GM10248 (cell line): ENCODE data around the gene HIBCH.

Experiments
- CTCF ChIA-PET: fragments of 300-600 bp; sonication (Branson Sonifier 250); formaldehyde crosslinking; extraction: SDS; loops from one replicate; lab custom pipeline; 2021; ENCODE audit warnings: antibody characterized with exemption; lab: Yijun Ruan, JAX
- POLR2A ChIA-PET: fragments of 350-650 bp; sonication (Branson Sonifier 250); formaldehyde crosslinking; extraction: SDS; loops from one replicate; lab custom pipeline; 2020; ENCODE audit warnings: antibody characterized with exemption; lab: Yijun Ruan, JAX
- DNase-seq: peaks from one replicate; pipeline ENCODE4 v3.0.0; 2012; ENCODE audit errors: extremely low spot score
- TF ChIP-seq, protein P1 (sequence below): IDR thresholded peaks from 2 replicates; pipeline ENCODE4 v1.5.1; 2012; ENCODE audit warnings: mild to moderate bottlenecking, low read depth; ENCODE audit errors: extremely low read depth, missing control alignments, control extremely low read depth

The HIBCH gene

DNA sequence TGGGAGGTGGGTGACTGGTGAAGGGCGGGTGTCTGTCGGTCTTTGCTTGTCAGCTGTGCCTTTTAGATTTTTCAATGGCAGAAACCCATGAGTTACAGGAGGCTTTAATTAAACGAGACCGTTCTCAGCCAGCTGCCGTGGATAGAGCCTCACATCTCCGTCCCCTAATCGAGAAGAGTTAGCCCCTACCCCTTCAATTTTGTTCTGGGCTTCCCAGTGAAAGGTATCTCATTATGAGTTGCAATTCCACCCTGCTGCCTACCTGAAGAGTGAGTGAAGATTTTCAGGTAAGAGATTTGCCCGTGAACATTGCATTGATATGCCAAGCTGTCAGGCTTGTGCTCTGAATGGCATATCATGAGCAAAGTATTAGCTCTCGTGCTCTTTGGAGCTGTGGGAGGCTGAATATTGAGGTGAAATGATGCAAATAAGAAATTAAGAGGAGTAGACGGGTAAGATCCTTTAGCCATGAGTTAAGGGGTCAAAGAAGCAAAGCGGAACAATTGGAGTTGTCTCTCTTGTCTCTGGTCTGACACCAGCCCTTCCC lies 138.4 kb downstream of the HIBCH start:
- TF ChIP-seq, protein P1, sequence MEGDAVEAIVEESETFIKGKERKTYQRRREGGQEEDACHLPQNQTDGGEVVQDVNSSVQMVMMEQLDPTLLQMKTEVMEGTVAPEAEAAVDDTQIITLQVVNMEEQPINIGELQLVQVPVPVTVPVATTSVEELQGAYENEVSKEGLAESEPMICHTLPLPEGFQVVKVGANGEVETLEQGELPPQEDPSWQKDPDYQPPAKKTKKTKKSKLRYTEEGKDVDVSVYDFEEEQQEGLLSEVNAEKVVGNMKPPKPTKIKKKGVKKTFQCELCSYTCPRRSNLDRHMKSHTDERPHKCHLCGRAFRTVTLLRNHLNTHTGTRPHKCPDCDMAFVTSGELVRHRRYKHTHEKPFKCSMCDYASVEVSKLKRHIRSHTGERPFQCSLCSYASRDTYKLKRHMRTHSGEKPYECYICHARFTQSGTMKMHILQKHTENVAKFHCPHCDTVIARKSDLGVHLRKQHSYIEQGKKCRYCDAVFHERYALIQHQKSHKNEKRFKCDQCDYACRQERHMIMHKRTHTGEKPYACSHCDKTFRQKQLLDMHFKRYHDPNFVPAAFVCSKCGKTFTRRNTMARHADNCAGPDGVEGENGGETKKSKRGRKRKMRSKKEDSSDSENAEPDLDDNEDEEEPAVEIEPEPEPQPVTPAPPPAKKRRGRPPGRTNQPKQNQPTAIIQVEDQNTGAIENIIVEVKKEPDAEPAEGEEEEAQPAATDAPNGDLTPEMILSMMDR: no peak
- CTCF ChIA-PET: interaction anchor here (1.1 to 5.6 kb wide), 16 partner anchors 8 to 383 kb away, joined by 3 to 49 read pairs (median 7); no protein-coding TSS in a partner anchor
- POLR2A ChIA-PET: no interaction called here
- no peak for DNase-seq

DNA sequence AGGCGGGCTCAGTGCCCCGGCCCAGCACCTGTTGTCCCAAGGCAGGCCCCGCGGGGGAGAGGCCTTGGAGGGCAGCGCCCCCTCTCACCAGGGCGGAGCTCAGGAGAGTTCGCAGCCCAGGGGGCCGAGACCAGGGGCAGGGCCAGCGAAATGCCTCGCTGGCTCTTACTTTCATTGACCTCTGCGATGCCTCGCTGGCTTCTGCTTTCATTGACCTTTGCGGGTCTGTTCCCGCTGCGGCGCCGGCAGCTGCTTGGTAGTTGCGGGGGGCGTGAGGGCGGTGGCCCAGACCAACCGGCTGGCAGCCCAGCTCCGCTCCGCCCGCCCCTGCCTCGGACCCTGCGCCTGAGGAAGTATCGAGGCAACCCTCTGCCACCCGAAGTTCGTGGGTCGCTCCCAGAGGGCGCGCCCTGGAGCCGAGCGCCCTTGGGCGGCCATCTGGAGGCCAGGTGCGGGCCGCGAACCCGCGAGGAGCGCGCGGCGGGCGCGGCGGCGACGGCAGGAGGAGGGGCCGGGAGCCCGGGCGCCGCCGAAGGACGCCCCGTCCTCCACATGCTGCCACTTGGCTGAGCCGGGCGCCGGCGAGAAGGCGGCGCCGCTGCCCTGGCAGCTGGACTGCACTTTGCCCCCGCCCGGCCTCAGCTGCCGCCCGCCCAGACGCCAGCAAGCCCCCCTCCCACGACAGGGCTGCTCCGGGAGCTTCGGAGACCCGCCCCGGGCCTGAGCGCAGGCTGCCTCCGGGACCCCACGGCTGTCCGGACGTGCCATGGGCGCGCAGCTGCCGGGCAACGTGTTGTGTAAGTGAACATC lies 139.1 kb downstream of the HIBCH start:
- ChIA-PET POLR2A (interaction anchor here (1.0 kb wide), 1 partner anchor 9 kb away, joined by 4 read pairs; no protein-coding TSS in a partner anchor), CTCF (interaction anchor here (0.6 to 5.6 kb wide), 39 partner anchors 8 to 625 kb away, joined by 3 to 49 read pairs (median 5); no protein-coding TSS in a partner anchor)
- TF ChIP-seq, protein P1: peak; percentile 71
- peak; percentile 83 for DNase-seq

GRCh38 chr2:190179754-190180312 lies 139.8 kb downstream of the HIBCH start:
- ChIA-PET CTCF (interaction anchor here (0.7 to 5.6 kb wide), 34 partner anchors 9 to 626 kb away, joined by 3 to 49 read pairs (median 5); no protein-coding TSS in a partner anchor), POLR2A (interaction anchor here (1.0 kb wide), 1 partner anchor 9 kb away, joined by 4 read pairs; no protein-coding TSS in a partner anchor)
- TF ChIP-seq, protein P1: no peak

DNA sequence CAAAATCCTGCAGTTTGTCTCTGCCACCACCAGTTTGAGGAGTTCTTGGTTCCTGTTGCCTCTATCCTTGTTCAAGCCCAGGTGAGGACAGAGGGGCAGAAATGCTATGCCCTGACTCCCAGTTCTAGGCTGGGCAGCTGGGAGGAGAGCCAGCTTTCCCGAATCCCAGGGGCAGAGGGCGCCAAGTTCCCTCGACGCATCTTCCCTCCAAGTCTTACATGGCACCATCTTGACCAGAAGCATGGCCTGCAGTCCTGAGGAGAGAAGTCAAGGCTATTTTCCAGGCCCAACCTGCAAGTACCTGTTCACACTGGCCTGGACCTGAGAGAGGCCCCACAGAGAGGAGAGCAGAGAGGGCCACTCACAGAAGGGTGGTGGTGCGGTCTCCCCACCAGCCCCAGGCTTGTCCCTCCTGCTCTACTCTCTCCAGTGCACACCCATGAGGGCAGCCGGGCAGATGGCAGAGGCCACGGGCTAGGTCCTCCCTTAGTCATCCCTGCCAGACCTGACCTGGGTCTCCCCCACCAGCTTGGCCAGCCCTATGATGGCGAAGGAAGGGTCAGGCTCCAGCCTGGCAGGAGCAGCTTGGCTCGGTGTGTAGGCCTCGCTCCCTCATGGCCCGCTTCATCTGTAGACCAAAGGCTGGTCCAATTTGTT lies 141.4 kb downstream of the HIBCH start:
- TF ChIP-seq, protein P1: no peak
- POLR2A ChIA-PET: no interaction called here
- CTCF ChIA-PET: interaction anchor here (0.8 to 1.0 kb wide), 2 partner anchors 13 to 18 kb away, joined by 3 to 4 read pairs; no protein-coding TSS in a partner anchor
- no peak for DNase-seq

More at GRCh38 chr2:190179754-190180312, 139.8 kb downstream of the HIBCH start:
- peak; percentile 31 for DNase-seq

- no peak for DNase-seq
- ChIA-PET CTCF (interaction anchor here (0.8 to 1.2 kb wide), 3 partner anchors 12 to 26 kb away, joined by 3 to 4 read pairs (median 3); no protein-coding TSS in a partner anchor), POLR2A (no interaction called here)
- TF ChIP-seq, protein P1: no peak
These were observed 142.2 kb downstream of the HIBCH start for GRCh38 chr2:190177249-190178040.
